G401.6 (cell line): Measurements from ENCODE around the gene FBXO21.
"Not testable (repeated sequence)": the region's sequence is repeated elsewhere in the genome, so short reads cannot be mapped to it uniquely, and the experiment has no call there.

ENCODE experiments used
- FAIRE-seq: peaks from 2 replicates; lab custom pipeline; 2012; peaks lifted over from hg19 to GRCh38; lab: Jason Lieb, UNC

Gene FBXO21

DNA sequence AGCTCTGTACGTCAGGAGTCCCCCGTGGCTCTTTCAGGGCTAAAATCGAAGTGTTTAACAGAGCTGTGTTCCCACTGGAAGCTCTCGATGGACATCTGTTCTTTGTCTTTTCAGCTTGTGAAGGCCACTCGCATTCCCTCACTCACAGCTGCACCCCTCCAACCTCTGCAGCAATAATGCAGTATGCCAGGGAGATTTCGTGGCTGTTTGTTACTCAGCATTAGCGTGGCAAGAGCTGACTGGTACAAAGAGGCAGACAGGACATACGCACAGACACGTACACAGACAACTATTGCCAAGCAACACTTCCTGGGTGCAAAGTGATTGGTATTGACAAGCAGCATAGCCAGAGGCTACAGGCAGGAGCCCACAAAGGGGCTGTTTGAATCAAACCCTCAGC, 11.8 kb upstream of the FBXO21 start:
- no peak for FAIRE-seq

DNA sequence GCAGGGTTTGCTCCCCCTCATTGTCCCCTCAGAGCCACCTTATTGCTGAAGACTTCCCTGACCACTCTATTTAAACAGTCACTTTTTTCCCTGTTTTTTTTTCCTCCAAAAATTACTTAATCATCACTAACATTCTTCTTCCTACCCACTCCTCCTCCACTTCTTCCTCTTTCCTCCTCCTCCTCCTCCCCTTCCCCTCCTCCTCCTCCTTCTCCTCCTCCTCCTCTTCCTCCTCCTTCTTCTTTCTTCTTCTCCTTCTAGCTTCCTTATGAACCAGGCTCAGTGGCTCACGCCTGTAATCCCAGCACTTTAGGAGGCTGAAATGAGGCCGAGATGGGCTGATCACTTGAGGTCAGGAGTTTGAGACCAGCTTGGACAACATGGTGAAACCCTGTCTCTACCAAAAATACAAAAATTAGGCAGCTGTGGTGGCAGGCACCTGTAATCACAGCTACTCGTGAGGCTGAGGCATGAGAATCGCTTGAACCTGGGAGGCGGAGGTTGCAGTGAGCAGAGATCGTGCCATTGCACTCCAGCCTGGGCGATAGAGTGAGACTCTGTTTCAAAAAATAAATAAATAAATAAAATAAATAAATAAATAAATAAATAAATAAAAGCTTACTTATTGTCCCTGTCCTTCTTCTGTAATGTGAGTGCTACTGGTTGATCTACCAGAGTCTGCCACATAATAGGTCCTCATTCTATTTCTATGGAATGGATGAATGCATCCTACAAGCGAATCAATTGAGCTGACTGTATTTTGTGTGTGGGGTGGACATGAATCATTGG, 9.9 kb upstream of the FBXO21 start:
- FAIRE-seq: not testable (repeated sequence)

DNA sequence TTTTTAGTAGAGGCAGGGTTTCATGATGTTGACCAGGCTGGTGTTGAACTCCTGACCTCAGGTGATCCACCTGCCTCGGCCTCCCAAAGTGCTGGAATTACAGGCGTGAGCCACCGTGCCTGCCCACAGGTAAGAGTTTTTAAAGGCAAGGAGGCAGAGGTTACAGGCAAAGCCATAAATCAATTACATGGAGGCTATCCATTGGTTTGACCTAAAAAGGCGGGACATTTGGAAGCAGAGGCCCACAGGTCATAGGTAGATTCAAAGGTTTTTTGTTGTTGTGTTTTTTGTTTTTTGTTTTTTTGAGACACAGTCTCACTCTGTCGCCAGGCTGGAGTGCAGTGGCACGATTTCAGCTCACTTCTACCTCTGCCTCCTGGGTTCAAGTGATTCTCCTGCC, 6.1 kb upstream of the FBXO21 start:
- not testable (repeated sequence) for FAIRE-seq

DNA sequence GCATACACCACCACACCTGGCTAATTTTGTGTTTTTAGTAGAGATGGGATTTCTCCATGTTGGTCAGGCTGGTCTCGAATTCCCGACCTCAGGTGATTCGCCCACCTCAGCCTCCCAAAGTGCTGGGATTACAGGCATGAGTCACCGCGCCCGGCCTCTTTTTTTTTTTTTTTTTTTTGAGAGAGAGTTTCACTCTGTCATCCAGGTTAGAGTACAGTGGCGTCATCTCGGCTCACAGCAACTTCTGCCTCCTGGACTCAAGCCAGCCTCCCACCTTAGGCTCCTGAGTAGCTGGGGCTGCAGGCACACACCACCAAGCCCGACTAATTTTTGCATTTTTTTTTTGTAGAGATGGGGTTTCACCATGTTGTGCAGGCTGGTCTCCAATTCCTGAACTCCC, 4.8 kb upstream of the FBXO21 start:
- not testable (repeated sequence) for FAIRE-seq

DNA sequence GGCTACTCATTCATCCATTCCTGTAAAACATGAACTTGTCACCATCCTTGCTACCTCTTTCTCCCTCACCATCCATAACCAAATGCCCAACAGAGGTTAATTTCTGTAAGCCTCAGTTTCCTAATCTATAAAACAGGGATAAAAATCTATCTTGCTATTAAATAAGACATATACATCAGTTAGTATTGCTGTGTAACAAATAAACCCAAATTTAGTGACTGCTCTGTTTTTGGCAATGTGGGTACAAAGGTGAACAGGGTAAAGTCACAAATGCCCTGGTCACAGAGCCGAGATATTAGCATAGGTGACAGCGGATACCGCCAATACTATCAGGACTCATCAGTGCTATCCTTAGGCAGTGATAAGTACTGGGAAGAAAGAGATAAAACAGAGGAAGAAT, 3.6 kb upstream of the FBXO21 start:
- no peak for FAIRE-seq

DNA sequence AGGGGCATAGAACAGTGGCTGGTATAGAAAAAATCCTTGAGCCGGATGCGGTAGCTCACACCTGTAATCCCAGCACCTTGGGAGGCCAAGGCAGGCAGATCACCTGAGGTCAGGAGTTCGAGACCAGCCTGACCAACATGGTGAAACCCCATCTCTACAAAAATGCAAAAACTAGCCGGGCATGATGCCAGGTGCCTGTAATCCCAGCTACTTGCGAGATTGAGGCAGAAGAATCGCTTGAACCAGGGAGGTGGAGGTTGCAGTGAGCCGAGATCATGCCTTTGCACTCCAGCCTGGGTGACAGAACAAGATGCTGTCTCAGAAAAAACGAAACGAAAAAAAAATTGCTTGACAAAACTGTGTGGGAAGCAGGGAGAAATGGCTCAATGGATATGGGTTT, 2.3 kb upstream of the FBXO21 start:
- not testable (repeated sequence) for FAIRE-seq

DNA sequence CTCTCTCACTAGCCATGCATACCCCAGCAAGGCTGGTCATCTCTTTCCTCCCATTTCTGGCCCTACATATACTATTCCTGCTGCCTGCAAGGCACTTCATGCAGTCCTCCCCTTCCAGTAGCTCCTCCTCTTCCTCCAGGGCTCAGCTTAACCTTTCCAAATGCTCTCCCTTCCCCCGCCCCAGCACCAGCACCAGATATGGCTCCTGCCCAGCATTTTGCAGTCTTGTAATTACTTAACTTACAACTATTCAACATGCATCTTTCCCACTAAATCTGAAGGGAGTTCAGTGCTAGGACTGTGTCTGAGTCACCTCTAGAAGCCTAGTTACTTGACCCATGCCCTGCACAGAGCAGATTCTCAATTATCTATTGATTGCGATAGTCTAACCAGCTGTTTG, 1.8 kb upstream of the FBXO21 start:
- FAIRE-seq: no peak

DNA sequence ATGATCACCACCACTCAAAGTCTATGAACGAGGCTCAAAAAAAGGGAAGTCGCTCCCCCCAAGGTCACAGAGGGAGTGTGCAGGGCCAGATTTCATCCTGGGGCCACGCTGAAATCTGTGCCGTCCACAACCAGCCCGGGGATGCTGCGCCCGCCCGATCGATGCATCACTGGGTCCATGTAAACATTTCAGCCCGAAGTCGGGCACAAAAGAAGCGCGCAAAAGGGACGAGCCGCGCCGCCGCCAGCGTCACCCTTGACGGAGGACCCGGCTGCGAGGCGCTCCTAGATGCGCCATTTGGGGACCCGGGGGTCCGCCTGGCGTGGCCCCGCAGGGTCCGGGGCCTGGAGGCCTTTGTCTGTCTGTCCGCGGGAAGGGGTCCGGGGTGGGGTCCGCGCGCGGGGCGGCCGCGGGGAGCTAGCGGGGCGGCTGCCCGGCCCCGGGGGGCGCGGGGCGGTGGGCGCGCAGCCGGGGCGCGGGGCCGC, 503 bp downstream of the FBXO21 start:
- no peak for FAIRE-seq

DNA sequence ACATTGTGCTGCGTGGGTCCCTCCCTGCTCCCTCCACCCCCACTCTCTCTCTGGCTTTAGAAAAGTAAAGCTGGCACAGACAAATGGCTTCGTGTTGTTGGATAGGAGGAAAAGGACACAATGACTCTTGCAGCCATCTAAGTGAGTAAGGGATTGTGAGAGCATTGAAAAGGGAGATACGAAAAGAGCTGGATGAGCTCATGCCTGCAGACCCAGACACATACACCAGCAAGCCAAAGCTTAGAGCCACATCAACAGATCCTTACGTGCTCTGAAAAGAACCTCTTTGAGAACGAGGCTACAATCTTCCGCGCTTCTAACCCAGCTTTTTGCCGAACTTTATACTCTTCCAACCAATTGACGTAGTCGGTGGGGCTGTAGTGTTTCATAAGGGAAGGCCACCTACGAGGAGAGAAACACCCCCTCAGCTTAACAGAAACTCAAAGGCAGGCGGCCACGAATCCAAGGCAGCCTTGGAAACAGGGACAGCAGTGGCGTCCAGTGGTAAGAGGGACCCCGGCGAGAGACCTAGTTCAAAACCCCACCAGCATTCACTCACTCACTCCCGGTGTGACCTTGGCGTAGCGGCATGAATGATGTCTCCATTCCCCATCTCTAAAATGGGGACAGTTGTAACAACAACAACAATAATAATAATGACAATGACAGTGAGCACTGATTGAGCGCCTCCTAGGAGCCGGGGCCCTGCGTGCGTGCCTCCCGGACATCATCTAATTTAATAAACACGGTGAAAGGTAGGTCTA, 1.1 kb downstream of the FBXO21 start:
- no peak for FAIRE-seq

DNA sequence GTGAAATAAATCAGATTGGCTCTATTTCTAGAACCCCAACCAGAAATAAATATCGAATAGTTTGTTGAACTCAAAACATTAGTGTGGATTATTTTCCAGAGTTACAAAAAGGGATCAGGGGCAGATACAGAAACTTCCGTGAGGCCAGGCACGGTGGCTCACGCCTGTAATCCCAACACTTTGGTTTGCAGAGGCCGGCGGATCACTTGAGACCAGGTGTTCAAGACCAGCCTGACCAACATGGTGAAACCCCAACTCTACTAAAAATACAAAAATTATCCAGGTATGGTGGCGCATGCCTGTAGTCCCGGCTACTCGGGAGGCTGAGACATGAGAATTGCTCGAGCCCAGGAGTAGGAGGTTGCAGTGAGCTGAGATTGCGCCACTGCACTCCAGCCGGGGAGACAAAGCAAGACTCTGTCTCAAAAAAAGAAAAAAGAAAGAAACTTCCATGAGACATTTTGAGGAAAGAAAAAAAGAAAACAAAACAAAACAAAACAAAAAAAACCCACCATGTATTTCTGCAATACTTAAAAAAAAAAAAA, 2.1 kb downstream of the FBXO21 start:
- no peak for FAIRE-seq

DNA sequence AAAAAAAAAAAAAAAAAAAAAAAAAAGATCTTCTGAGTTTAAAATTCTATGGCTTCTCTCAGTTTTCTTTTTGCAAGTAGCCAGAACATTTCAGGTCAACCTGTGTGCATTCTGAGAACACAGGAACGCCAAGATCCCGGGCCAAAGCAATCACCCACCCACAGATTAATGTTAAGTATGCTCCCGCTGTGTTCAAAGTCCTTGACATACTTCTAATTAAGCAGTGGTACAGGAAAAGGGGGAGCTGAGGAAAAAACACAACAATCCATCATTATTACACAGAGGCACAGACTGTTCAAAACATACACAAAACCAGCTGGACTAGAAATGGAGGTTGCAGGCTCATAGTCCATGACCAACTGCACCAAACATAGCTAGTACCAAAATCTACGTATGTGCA, 2.8 kb downstream of the FBXO21 start:
- no peak for FAIRE-seq

DNA sequence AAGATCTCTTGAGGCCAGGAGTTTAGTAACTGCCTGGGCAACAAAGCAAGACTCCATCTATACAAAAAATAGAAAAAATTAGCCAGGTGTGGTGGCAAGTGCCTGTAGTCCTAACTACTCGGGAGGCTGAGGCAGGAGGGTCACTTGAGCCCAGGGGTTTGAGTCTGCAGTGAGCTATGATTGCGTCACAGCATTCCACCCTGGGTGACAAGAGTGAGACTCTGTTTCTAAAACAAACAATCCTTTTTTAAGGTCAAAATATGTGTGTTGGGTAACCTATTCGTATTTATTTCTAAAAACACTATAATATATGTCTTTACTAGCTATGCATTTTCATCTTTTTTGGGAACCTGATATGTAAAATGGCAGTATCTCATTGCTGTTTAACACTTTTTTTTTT, 7.4 kb downstream of the FBXO21 start:
- FAIRE-seq: no peak

DNA sequence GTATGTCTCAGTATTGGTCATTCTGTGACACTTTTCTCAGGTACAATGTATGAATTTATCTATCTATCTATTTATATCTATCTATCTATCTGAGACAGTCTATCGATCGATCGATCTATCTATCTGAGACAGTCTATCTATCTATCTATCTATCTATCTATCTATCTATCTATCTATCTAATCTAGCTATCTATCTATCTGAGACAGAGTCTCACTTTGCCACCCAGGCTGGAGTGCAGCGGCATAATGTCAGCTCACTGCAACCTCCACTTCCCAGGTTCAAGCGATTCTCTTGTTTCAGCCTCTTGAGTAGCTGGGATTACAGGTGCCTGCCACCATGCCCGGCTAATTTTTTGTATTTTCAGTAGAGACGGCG, 8.8 kb downstream of the FBXO21 start:
- not testable (repeated sequence) for FAIRE-seq

DNA sequence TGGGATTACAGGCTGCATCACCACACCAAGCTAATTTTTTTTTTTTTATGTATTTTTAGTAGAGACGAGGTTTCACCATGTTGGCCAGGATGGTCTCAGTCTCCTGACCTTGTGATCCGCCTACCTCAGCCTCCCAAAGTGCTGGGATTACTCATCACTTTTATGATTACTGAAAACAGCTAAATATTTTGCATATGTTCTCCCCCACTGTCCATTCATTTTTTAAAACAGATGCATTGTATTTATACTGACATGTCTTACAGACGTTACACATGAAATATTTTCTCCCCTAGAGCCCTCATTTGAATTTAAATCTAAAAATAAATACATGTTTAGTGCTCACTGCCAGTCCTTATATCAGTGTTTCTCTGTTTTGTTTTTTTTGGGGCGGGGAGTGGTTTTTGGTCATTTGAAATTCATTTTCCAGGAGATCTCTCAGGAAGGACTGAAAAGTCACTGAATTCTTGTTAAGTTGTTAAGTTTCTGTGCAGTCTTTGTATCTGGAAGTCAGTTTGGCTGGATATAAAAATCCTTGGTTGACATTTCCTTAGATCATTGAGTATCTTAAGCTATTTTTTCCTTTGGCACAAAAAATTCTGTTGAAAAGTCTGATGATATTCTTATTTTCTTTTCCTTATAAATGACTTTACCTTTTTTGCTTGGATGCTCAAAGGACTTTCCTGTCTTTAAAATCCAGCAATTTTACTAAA, 9.4 kb downstream of the FBXO21 start:
- no peak for FAIRE-seq

DNA sequence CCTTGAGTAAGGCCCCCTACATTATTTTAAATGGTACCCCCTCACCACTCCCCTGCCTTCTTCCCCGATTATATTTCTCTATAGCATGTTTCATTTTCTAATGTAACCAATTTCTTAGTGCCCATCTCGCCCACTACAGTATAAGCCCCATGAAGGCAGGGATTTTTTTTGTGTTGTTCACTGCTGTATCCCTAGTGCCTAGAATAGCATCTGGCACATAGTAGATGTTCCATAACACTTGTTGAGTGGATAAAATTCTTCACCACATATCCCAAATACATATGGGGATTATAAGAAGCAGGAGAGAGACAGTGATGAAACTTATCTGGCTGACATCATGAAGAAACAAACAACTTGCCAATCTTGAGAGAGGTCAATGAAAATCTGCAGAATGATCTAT, 11.5 kb downstream of the FBXO21 start:
- FAIRE-seq: no peak

DNA sequence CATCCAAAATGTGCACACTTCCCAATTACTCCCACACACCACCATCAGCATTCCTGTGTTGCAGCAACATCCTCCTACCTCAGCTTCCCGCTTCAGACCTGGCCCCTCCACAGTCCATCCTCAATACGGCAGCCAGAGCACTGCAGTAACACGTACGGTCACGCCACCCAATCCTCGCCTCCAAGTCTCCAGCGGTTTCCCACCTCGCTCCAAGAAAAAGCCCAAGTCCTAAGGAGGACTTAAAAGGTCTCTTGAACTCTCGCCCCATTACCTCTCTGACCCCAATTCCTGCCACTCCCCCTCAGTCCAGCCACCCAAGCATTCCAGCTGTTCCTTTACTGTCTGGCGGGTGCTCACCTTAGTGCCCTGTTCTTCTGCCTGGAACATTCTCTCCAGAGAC, 12.0 kb downstream of the FBXO21 start:
- FAIRE-seq: no peak

DNA sequence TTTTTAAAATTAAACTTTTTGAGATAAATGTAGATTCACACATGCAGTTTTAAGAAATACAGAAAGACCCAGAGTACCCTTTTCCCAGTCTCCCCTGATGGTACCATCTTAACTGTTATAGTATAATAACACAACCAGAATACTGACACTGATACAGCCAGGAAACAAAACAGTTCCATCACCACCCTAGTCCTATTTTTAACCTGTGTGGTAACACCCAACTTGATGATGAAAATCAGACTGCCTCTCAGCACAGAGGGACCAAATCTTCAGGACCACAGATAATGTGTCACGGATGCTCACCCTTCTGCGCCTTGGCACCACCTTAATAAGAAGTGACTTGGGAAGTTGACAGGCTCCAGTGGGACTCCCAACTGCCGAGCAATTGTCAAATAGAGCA, 18.1 kb downstream of the FBXO21 start:
- FAIRE-seq: no peak

DNA sequence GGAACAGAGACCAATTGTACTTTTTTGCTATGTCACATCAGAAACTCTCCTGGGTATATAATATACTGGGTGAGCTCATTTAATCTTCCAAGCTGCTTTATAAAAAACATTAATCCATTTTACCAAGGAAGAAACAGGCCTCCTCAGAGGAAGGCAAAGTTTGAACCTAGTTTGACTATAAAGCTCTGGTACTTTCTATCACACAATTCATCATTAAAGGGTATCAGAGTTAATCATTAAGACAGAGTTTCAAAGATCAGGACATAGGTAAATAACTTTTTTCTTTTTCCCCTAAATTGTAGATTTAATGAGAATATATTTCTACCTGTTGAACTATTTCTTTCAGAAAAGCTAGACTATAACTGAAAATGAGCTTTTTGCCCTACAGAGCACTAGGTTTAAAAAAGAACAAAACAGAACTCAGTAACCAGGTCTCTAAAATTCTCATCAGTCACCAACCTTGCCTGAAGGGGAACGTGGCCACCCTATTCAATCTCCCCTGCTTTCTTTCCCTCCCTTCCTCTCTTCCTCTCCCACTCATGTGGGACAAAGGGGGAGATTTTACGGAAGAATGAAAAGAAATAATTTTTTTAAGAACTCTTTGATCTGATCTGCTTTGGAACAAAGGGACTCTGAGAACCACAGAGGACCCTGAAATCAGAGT, 18.6 kb downstream of the FBXO21 start:
- no peak for FAIRE-seq

DNA sequence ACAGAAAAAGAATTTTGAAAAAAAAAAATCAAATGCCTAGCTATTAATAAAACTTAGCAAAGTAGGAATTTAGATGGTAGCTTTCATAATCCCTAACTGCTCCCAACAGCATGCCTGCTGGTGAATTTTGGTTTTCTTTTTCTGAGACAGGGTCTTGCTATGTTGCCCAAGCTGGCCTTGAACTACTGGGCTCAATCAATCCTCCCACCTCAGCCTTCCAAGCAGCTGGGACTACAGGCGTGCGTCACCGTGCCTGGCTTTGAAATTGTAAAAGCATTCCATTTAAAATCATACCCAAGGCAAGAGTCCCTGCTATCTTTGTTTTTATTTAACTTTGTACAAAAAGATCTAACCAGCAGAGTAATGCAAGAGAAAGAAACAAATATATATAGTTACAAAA, 20.7 kb downstream of the FBXO21 start:
- no peak for FAIRE-seq

DNA sequence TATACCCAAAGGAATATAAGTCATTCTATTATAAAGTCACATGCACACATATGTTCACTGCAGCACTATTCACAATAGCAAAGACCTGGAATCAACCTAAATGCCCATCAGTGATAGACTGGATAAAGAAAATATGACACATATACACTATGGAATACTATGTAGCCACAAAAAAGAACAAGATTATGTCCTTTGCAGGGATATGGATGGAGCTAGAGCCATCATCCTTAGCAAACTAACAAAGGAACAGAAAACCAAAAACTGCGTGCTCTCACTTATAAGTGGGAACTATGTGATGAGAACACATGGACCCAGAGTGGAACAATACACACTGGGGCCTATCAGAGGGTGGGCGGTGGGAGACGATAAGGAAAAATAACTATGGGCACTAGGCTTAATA, 21.3 kb downstream of the FBXO21 start:
- no peak for FAIRE-seq

DNA sequence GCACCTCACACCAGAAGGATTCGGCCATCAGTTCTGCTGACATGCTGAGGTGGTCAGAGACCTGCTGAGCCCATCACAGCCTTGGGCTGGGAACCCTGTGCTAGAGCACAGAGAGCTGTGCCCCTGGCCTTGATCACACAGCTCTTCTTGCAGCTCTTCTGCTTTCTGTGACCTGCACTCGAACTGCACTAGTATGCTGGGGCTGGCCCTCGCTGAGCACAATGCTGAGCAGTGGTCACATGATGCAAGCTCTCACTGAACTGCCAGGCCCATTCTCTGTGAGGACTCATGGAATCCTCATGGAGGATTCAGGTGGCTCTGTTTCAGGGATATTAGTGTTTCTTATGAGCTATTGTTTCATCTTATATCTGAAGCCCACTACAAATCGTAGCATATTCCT, 22.5 kb downstream of the FBXO21 start:
- FAIRE-seq: no peak

DNA sequence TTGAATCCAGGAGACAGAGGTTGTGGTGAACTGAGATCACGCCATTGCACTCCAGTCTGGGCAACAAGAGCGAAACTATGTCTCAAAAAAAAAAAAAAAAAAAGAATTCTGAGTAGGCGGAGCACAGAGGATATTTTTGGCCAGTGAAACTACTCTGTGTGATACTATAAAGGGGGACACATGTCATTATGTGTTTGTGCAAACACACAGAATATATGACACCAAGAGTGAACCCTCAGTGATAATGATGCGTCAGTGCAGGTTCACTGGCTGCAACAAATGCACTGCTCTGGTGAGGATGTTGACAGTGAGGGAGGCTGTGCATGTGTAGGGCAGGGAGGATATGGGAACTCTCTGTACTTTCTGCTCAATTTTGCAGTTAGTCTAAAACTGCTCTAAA, 24.2 kb downstream of the FBXO21 start:
- FAIRE-seq: no peak
